Lower leg skin (tissue), 4 donors: ENCODE results near the gene HDAC4. TPM values are rescaled to one million over a fixed set of nuclear protein-coding genes. Genes with fewer than 3 reads are reported as not detected.

Experiments
- DNase-seq, 2 donors: peaks; one replicate each; pipeline ENCODE4 v3.0.0-alpha.2; 2019; ENCODE audit warnings: low spot score in 2 of 2
- H3K4me3 ChIP-seq: fragments of 200-600 bp; sonication (generic); 2 replicates; pipeline ENCODE4 v1.5.1; 2017; ENCODE audit warnings: mild to moderate bottlenecking, low read depth; ENCODE audit not compliant: poor library complexity, severe bottlenecking
- POLR2A ChIP-seq, 2 donors: fragments of 450-650 bp; IDR thresholded peaks; one replicate each; pipeline ENCODE4 v1.6.1; 2016 to 2017; ENCODE audit warnings: antibody characterized with exemption in 2 of 2, mild to moderate bottlenecking in 1 of 2, moderate library complexity in 1 of 2
- WGBS, 2 donors: methylation state at CpG; one replicate each; pipeline ENCODE4 v1.1.5; 2018; 5-methylcytosine and 5-hydroxymethylcytosine counted together
- intact Hi-C: fragments of 100-400 bp; cut with DNase I; formaldehyde crosslinking; loops from one replicate; pipeline ENCODE4 v1.15.0; 2023; ENCODE audit warnings: low total_unique reads
- total RNA-seq, 4 donors: library from RNA; depleted of rRNA; stranded (reverse); fragments of >200 nt; gene quantifications; one replicate each; pipeline ENCODE4 v1.1.0, GENCODE V29; 2016
- TF ChIP-seq, protein P1 (sequence below), 3 donors: fragments of 450-650 bp; IDR thresholded peaks; one replicate each; pipeline ENCODE4 v1.5.1; 2016; ENCODE audit warnings: antibody characterized with exemption in 3 of 3, mild to moderate bottlenecking in 3 of 3, moderate library complexity in 2 of 3

Gene HDAC4
- total RNA-seq, 4 donors from 2014 or later = 27.4 to 85.5 (median 57.9) TPM

DNA sequence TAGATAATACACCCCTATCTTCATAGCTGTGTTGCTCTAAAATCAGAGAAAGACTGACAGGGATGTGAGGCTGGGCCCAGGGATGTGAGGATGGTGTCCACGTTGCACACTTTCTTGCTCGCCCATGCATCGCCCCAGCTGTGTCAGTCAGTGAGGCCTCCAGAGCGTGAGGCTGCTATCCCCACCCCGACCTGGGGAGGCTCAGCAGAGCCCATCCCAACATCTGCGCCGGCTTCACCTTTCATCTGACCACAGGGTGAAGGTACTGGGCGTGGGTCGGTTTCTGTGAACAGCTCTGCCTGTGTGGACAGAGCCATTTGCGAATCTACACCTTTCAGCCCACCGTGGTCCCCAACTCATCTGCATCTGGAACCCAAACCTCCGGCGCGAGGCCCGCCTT, 255.7 kb downstream of the HDAC4 start:
- WGBS, 2 donors = 95 to 97% methylated on average over 15 of the region's 15 CpGs
- intact Hi-C loops = no loop called here
- DNase-seq = no peak
- H3K4me3 ChIP-seq = no peak overlapping the region
- no peak for TF ChIP-seq POLR2A (IDR thresholded peaks at IDR 0.05)
- TF ChIP-seq, protein P1, sequence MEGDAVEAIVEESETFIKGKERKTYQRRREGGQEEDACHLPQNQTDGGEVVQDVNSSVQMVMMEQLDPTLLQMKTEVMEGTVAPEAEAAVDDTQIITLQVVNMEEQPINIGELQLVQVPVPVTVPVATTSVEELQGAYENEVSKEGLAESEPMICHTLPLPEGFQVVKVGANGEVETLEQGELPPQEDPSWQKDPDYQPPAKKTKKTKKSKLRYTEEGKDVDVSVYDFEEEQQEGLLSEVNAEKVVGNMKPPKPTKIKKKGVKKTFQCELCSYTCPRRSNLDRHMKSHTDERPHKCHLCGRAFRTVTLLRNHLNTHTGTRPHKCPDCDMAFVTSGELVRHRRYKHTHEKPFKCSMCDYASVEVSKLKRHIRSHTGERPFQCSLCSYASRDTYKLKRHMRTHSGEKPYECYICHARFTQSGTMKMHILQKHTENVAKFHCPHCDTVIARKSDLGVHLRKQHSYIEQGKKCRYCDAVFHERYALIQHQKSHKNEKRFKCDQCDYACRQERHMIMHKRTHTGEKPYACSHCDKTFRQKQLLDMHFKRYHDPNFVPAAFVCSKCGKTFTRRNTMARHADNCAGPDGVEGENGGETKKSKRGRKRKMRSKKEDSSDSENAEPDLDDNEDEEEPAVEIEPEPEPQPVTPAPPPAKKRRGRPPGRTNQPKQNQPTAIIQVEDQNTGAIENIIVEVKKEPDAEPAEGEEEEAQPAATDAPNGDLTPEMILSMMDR (IDR thresholded peaks at IDR 0.05) = no peak

DNA sequence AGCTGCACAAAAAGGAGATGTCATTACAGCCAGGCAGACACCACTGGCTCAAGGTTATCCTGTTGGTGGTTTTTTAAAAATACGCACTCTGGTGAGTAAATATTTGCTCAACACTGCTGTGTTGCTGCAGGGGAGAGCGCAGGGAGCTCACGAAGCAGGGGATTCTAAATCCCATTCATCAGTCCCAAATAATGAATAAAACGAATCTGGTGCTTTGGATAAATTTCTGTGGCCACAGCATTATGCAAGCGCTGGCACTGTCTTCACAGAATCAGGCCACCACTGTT, 256.2 kb downstream of the HDAC4 start:
- no peak overlapping the region for H3K4me3 ChIP-seq
- TF ChIP-seq, protein P1 (IDR thresholded peaks at IDR 0.05) = no peak
- WGBS, 2 donors = 86 to 96% methylated on average over 5 of the region's 5 CpGs
- DNase-seq = no peak
- intact Hi-C loops = no loop called here

- intact Hi-C loops = no loop called here
- 84 to 89% methylated on average over 29 of the region's 29 CpGs for WGBS, 2 donors
- H3K4me3 ChIP-seq = no peak overlapping the region
- no peak for DNase-seq
- TF ChIP-seq, protein P1 (IDR thresholded peaks at IDR 0.05) = no peak
- TF ChIP-seq POLR2A (IDR thresholded peaks at IDR 0.05) = no peak
Observed at GRCh38 chr2:239143858-239144712, 256.7 kb downstream of the HDAC4 start.

- intact Hi-C loops = no loop called here
- no peak for TF ChIP-seq POLR2A (IDR thresholded peaks at IDR 0.05)
- TF ChIP-seq, protein P1 (IDR thresholded peaks at IDR 0.05) = no peak
- no peak for DNase-seq
- 95 to 98% methylated on average over 9 of the region's 9 CpGs for WGBS, 2 donors
- no peak overlapping the region for H3K4me3 ChIP-seq
Observed at GRCh38 chr2:239142806-239143205, 258.0 kb downstream of the HDAC4 start.

DNA sequence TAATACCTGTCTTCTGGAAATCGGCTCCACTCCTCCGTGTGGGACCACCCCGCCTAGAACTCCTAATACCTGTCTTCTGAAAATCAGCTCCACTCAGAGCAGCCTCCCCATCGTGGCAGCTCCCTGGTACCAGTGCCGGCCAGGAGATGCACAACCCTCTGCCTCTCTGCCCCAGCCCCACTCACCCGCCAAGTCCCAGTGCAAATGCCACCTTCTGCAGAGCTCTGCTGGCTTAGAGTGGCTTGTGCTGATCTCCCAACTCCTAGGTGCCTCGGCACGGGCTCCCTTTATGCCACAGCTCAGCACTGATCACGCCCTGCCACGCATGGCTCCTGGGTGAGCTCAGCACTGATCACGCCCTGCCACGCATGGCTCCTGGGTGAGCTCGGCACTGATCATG, 258.5 kb downstream of the HDAC4 start:
- DNase-seq = no peak
- TF ChIP-seq POLR2A (IDR thresholded peaks at IDR 0.05) = no peak
- TF ChIP-seq, protein P1 (IDR thresholded peaks at IDR 0.05) = no peak
- no peak overlapping the region for H3K4me3 ChIP-seq
- intact Hi-C loops = no loop called here
- 93 to 95% methylated on average over 13 of the region's 13 CpGs for WGBS, 2 donors
